GM12875 (cell line): ENCODE measurements around the gene TP63.

Experiments used
- H3K4me3 ChIP-seq: one replicate; pipeline ENCODE4 v1.5.1; 2011; ENCODE audit warnings: low read depth, low read length, control low read depth
- CTCF ChIP-seq: IDR thresholded peaks from 2 replicates; pipeline ENCODE4 v1.5.1; 2011; ENCODE audit warnings: low read depth, mild to moderate bottlenecking, control low read depth, inconsistent platforms, low read length, moderate library complexity, borderline replicate concordance; ENCODE audit not compliant: insufficient read depth

Gene TP63

GRCh38 chr3:189834462-189834861 is 203.3 kb downstream of the TP63 start:
- H3K4me3 ChIP-seq: no peak overlapping the region
- no peak for TF ChIP-seq CTCF

GRCh38 chr3:189836795-189837194 is 205.6 kb downstream of the TP63 start:
- H3K4me3 ChIP-seq: no peak overlapping the region
- no peak for TF ChIP-seq CTCF

- H3K4me3 ChIP-seq: no peak overlapping the region
- TF ChIP-seq CTCF: no peak
These were observed 207.1 kb downstream of the TP63 start for GRCh38 chr3:189838291-189838690.

- TF ChIP-seq CTCF: no peak
- H3K4me3 ChIP-seq: no peak overlapping the region
These were observed 208.4 kb downstream of the TP63 start for GRCh38 chr3:189839576-189839975.

GRCh38 chr3:189841473-189842205 is 210.4 kb downstream of the TP63 start:
- TF ChIP-seq CTCF: no peak
- H3K4me3 ChIP-seq: no peak overlapping the region

GRCh38 chr3:189842681-189843602 is 211.8 kb downstream of the TP63 start:
- TF ChIP-seq CTCF: no peak
- no peak overlapping the region for H3K4me3 ChIP-seq
